WTC11 (cell line): ENCODE results near the gene SASS6. TPM values are rescaled to one million over a fixed set of nuclear protein-coding genes. Genes with fewer than 3 reads are reported as not detected.

ENCODE experiments used
- ATAC-seq: fragments of 200-7000 bp; cut with Tn5 transposase; 2 replicates; pipeline ENCODE4 v1.10.0; 2021; ENCODE audit warnings: mild to moderate bottlenecking, moderate library complexity
- CTCF ChIA-PET: fragments of 300-600 bp; sonication (Branson Sonifier 250); formaldehyde crosslinking; loops from one replicate; lab custom pipeline; 2021; ENCODE audit warnings: antibody characterized with exemption; lab: Charles Lee
- POLR2A ChIA-PET: fragments of 350-600 bp; sonication (Branson Sonifier 250); formaldehyde crosslinking; loops from one replicate; lab custom pipeline; 2021; ENCODE audit warnings: antibody characterized with exemption; lab: Charles Lee
- DNase-seq: peaks from one replicate; pipeline ENCODE4 v3.0.0; 2021; ENCODE audit warnings: low spot score
- H3K27ac Mint-ChIP-seq: 2 replicates; pipeline ENCODE4 v1.8.0; 2021; ENCODE audit warnings: mixed read lengths
- H3K27me3 Mint-ChIP-seq: 2 replicates; pipeline ENCODE4 v1.8.0; 2021; ENCODE audit warnings: low read depth, mild to moderate bottlenecking, moderate library complexity, mixed read lengths
- H3K36me3 Mint-ChIP-seq: 2 replicates; pipeline ENCODE4 v1.8.0; 2021; ENCODE audit warnings: mixed read lengths
- H3K4me1 Mint-ChIP-seq: 2 replicates; pipeline ENCODE4 v1.8.0; 2022; ENCODE audit warnings: mixed read lengths
- H3K4me3 Mint-ChIP-seq: 2 replicates; pipeline ENCODE4 v1.8.0; 2021; ENCODE audit warnings: mild to moderate bottlenecking, moderate library complexity, mixed read lengths
- H3K9me3 Mint-ChIP-seq: 2 replicates; pipeline ENCODE4 v1.8.0; 2021; ENCODE audit warnings: mixed read lengths
- AFF4 ChIP-seq: sonication (generic); formaldehyde crosslinking; IDR thresholded peaks from 2 replicates; pipeline ENCODE4 v1.8.1; 2023; ENCODE audit warnings: mild to moderate bottlenecking, missing genetic modification reagents, borderline replicate concordance
- ATF6 ChIP-seq: sonication (generic); formaldehyde crosslinking; IDR thresholded peaks from 2 replicates; pipeline ENCODE4 v1.8.1; 2023; ENCODE audit warnings: mild to moderate bottlenecking, missing genetic modification reagents
- CTCF ChIP-seq: fragments of 200-600 bp; IDR thresholded peaks from 2 replicates; pipeline ENCODE4 v1.8.0; 2022; ENCODE audit warnings: antibody characterized with exemption
- IRF1 ChIP-seq: sonication (generic); formaldehyde crosslinking; IDR thresholded peaks from 2 replicates; pipeline ENCODE4 v1.8.0; 2023; ENCODE audit warnings: missing genetic modification reagents
- MXD4 ChIP-seq: fragments of 250-450 bp; sonication (Bioruptor Pico); IDR thresholded peaks from 2 replicates; pipeline ENCODE4 v1.8.0; 2021; ENCODE audit warnings: mild to moderate bottlenecking, moderate library complexity, borderline replicate concordance
- NFE2L1 ChIP-seq: sonication (generic); formaldehyde crosslinking; IDR thresholded peaks from 2 replicates; pipeline ENCODE4 v1.8.1; 2023; ENCODE audit warnings: missing genetic modification reagents
- NFYB ChIP-seq: sonication (generic); formaldehyde crosslinking; conservative IDR thresholded peaks from 2 replicates; pipeline ENCODE4 v1.8.0; 2022; ENCODE audit warnings: low read depth, missing genetic modification reagents
- NR1H2 ChIP-seq: sonication (generic); formaldehyde crosslinking; IDR thresholded peaks from 2 replicates; pipeline ENCODE4 v1.9.0; 2021; ENCODE audit warnings: mild to moderate bottlenecking, moderate library complexity, missing genetic modification reagents
- ZNF121 ChIP-seq: sonication (generic); formaldehyde crosslinking; IDR thresholded peaks from 2 replicates; pipeline ENCODE4 v1.8.0; 2023; ENCODE audit warnings: missing genetic modification reagents
- ZNF138 ChIP-seq: sonication (generic); formaldehyde crosslinking; conservative IDR thresholded peaks from 2 replicates; pipeline ENCODE4 v1.8.1; 2022; ENCODE audit warnings: mild to moderate bottlenecking, moderate library complexity, missing genetic modification reagents
- ZNF232 ChIP-seq: sonication (generic); formaldehyde crosslinking; IDR thresholded peaks from 2 replicates; pipeline ENCODE4 v1.8.0; 2022; ENCODE audit warnings: mild to moderate bottlenecking, missing genetic modification reagents
- ZNF317 ChIP-seq: sonication (generic); formaldehyde crosslinking; IDR thresholded peaks from 2 replicates; pipeline ENCODE4 v1.8.1; 2023; ENCODE audit warnings: low read depth, mild to moderate bottlenecking, moderate library complexity, missing genetic modification reagents, borderline replicate concordance
- ZNF416 ChIP-seq: fragments of 250-450 bp; sonication (Bioruptor Pico); IDR thresholded peaks from 2 replicates; pipeline ENCODE4 v1.9.0; 2021; ENCODE audit warnings: mild to moderate bottlenecking, inconsistent platforms
- total RNA-seq: library from RNA; stranded (reverse); gene quantifications from 3 replicates; pipeline ENCODE4 v1.2.3, GENCODE V29; 2021
- TF ChIP-seq, protein P1 (sequence below): sonication (generic); formaldehyde crosslinking; IDR thresholded peaks from 2 replicates; pipeline ENCODE4 v1.8.0; 2022; ENCODE audit warnings: mild to moderate bottlenecking, missing genetic modification reagents
- TF ChIP-seq, protein P2 (sequence below): sonication (generic); formaldehyde crosslinking; IDR thresholded peaks from 2 replicates; pipeline ENCODE4 v1.8.0; 2023; ENCODE audit warnings: mild to moderate bottlenecking, missing genetic modification reagents
- TF ChIP-seq, protein P3 (sequence below): sonication (generic); formaldehyde crosslinking; conservative IDR thresholded peaks from 2 replicates; pipeline ENCODE4 v1.8.1; 2022; ENCODE audit warnings: mild to moderate bottlenecking, missing genetic modification reagents
- TF ChIP-seq, protein P4 (sequence below): sonication (generic); formaldehyde crosslinking; conservative IDR thresholded peaks from 2 replicates; pipeline ENCODE4 v1.8.1; 2023; ENCODE audit warnings: mild to moderate bottlenecking, low read depth, missing genetic modification reagents, moderate library complexity

Gene SASS6
- total RNA-seq, 1 experiment from 2014 or later = 13.6 TPM

DNA sequence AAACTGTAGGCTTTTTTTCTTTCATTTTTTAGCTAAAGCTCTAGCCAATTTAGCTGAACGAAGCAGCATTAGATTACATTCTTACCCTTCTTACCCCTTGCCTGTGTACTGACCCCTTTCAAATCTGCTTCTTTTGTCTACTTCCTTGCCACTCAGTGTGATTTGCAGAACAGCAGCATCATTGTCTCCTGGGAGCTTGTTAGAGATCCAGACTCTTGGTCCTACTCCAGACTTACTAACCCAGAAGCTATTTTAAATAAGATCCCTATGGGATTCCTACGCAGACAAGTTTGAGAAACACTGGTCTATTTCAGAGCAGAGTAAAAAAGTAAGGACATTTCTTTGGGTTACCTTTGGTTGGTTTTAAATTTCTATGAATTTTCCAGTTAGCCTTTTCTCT is 31.5 kb upstream of the SASS6 start:
- ChIA-PET CTCF (interaction anchor here (0.8 to 1.2 kb wide), 2 partner anchors 31 to 295 kb away, joined by 3 read pairs; partner anchors contain the start of genes SASS6 and TRMT13), POLR2A (interaction anchor here (0.8 kb wide), 1 partner anchor 20 kb away, joined by 3 read pairs; no protein-coding TSS in a partner anchor)
- TF ChIP-seq ZNF317 (CRISPR knock-in tag) (no peak), ZNF232 (no peak), MXD4 (CRISPR knock-in tag) (no peak), NFE2L1 (CRISPR knock-in tag) (no peak)
- TF ChIP-seq, protein P1, sequence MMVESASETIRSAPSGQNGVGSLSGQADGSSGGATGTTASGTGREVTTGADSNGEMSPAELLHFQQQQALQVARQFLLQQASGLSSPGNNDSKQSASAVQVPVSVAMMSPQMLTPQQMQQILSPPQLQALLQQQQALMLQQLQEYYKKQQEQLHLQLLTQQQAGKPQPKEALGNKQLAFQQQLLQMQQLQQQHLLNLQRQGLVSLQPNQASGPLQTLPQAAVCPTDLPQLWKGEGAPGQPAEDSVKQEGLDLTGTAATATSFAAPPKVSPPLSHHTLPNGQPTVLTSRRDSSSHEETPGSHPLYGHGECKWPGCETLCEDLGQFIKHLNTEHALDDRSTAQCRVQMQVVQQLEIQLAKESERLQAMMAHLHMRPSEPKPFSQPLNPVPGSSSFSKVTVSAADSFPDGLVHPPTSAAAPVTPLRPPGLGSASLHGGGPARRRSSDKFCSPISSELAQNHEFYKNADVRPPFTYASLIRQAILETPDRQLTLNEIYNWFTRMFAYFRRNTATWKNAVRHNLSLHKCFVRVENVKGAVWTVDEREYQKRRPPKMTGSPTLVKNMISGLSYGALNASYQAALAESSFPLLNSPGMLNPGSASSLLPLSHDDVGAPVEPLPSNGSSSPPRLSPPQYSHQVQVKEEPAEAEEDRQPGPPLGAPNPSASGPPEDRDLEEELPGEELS (CRISPR knock-in tag) = no peak
- TF ChIP-seq, protein P2, sequence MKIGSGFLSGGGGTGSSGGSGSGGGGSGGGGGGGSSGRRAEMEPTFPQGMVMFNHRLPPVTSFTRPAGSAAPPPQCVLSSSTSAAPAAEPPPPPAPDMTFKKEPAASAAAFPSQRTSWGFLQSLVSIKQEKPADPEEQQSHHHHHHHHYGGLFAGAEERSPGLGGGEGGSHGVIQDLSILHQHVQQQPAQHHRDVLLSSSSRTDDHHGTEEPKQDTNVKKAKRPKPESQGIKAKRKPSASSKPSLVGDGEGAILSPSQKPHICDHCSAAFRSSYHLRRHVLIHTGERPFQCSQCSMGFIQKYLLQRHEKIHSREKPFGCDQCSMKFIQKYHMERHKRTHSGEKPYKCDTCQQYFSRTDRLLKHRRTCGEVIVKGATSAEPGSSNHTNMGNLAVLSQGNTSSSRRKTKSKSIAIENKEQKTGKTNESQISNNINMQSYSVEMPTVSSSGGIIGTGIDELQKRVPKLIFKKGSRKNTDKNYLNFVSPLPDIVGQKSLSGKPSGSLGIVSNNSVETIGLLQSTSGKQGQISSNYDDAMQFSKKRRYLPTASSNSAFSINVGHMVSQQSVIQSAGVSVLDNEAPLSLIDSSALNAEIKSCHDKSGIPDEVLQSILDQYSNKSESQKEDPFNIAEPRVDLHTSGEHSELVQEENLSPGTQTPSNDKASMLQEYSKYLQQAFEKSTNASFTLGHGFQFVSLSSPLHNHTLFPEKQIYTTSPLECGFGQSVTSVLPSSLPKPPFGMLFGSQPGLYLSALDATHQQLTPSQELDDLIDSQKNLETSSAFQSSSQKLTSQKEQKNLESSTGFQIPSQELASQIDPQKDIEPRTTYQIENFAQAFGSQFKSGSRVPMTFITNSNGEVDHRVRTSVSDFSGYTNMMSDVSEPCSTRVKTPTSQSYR (CRISPR knock-in tag) = no peak
- ATAC-seq = no peak
- Mint-ChIP-seq H3K9me3 (peaks cover 6% of the 10 kb centered on the region), H3K27ac (no peak overlapping the region), H3K27me3 (no peaks in the 10 kb centered on the region), H3K4me1 (0 out of 2 replicates have a peak, but pooled peaks cover 3% of the 10 kb centered on the region), H3K4me3 (no peak overlapping the region), H3K36me3 (no peaks in the 10 kb centered on the region)
- DNase-seq = no peak

DNA sequence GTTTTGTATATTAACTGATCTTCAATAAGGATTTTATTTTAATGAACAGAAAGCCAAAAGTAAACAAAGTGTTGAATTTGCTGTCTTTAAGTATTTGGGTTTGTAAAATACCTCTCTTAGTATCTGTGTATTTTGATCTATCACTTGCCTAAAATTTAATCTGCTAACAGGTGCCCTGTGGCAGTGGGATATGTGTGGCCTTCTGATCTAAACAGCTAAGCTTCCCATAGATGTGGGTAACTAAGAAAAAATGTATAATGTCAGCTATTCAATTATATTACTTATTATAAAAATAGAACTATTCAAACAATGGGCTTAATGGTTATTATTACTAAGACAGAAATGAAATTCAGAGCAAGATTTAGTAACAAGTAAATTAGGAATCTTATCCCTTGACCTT is 30.2 kb upstream of the SASS6 start:
- POLR2A ChIA-PET = no interaction called here
- DNase-seq (no peak), ATAC-seq (no peak)
- CTCF ChIA-PET = interaction anchor here (1.2 kb wide), 1 partner anchor 587 kb away, joined by 3 read pairs; no protein-coding TSS in a partner anchor
- Mint-ChIP-seq H3K27me3 (no peaks in the 10 kb centered on the region), H3K9me3 (peaks cover 6% of the 10 kb centered on the region), H3K36me3 (no peaks in the 10 kb centered on the region), H3K4me3 (no peak overlapping the region), H3K4me1 (0 out of 2 replicates have a peak, but pooled peaks cover 3% of the 10 kb centered on the region), H3K27ac (no peak overlapping the region)
- TF ChIP-seq, protein P3, sequence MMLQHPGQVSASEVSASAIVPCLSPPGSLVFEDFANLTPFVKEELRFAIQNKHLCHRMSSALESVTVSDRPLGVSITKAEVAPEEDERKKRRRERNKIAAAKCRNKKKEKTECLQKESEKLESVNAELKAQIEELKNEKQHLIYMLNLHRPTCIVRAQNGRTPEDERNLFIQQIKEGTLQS = no peak
- no peak for TF ChIP-seq ZNF416 (CRISPR knock-in tag)
- no peak for TF ChIP-seq NR1H2
- no peak for TF ChIP-seq AFF4 (CRISPR knock-in tag)
- no peak for TF ChIP-seq ATF6 (CRISPR knock-in tag)
- TF ChIP-seq, protein P4, sequence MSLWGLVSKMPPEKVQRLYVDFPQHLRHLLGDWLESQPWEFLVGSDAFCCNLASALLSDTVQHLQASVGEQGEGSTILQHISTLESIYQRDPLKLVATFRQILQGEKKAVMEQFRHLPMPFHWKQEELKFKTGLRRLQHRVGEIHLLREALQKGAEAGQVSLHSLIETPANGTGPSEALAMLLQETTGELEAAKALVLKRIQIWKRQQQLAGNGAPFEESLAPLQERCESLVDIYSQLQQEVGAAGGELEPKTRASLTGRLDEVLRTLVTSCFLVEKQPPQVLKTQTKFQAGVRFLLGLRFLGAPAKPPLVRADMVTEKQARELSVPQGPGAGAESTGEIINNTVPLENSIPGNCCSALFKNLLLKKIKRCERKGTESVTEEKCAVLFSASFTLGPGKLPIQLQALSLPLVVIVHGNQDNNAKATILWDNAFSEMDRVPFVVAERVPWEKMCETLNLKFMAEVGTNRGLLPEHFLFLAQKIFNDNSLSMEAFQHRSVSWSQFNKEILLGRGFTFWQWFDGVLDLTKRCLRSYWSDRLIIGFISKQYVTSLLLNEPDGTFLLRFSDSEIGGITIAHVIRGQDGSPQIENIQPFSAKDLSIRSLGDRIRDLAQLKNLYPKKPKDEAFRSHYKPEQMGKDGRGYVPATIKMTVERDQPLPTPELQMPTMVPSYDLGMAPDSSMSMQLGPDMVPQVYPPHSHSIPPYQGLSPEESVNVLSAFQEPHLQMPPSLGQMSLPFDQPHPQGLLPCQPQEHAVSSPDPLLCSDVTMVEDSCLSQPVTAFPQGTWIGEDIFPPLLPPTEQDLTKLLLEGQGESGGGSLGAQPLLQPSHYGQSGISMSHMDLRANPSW (CRISPR knock-in tag) = no peak
- TF ChIP-seq ZNF138 (CRISPR knock-in tag) = no peak
- no peak for TF ChIP-seq IRF1
- no peak for TF ChIP-seq NFYB
- no peak for TF ChIP-seq CTCF
- TF ChIP-seq ZNF121 (CRISPR knock-in tag) = no peak
